Activated CD4-positive, alpha-beta T cell treated with anti-CD3 and anti-CD28 coated beads, Interleukin-2, Interleukin-6, amounts not matched to agents 100 ng/mL and 50 ng/mL, durations not matched to agents 16 hours and 8 hours (primary cell): Measurements from ENCODE around the gene CHMP4A.

ENCODE experiments used
- DNase-seq: peaks from one replicate; pipeline ENCODE4 v3.0.0-alpha.2; 2020

Gene CHMP4A

GRCh38 chr14:24177041-24177825 lies 36.1 kb downstream of the CHMP4A start:
- no peak for DNase-seq

GRCh38 chr14:24176599-24176998 lies 36.7 kb downstream of the CHMP4A start:
- DNase-seq = no peak

GRCh38 chr14:24172871-24173281 lies 40.4 kb downstream of the CHMP4A start:
- no peak for DNase-seq

- no peak for DNase-seq
These were observed 40.9 kb downstream of the CHMP4A start for GRCh38 chr14:24172261-24172860.

- peak; percentile 73 for DNase-seq
These were observed 41.6 kb downstream of the CHMP4A start, which contains the start of gene REC8 for GRCh38 chr14:24171422-24172260. Gene REC8 (plus strand): TSS chr14:24172080. CDS start chr14:24172553, 473 bp downstream.

GRCh38 chr14:24167469-24168114 lies 45.7 kb downstream of the CHMP4A start:
- DNase-seq = no peak

- DNase-seq = no peak
These were observed 47.5 kb downstream of the CHMP4A start for GRCh38 chr14:24165785-24166184.

- no peak for DNase-seq
These were observed 48.7 kb downstream of the CHMP4A start for GRCh38 chr14:24164518-24164991.

- no peak for DNase-seq
These were observed 51.2 kb downstream of the CHMP4A start for GRCh38 chr14:24162093-24162492.

GRCh38 chr14:24160850-24161804 lies 52.2 kb downstream of the CHMP4A start, which contains the start of gene IRF9:
Gene IRF9 (plus strand): TSS chr14:24161265. CDS start chr14:24162145, 880 bp downstream.
- DNase-seq = peak; percentile 98

- DNase-seq = no peak
These were observed 52.8 kb downstream of the CHMP4A start for GRCh38 chr14:24160499-24160849.

GRCh38 chr14:24159777-24160498 lies 53.4 kb downstream of the CHMP4A start:
- no peak for DNase-seq
